Liver (tissue), 3 donors: ENCODE measurements around the gene OLFML3.

Source experiments
- CTCF ChIP-seq: fragments of 150-350 bp; IDR thresholded peaks from 2 replicates; pipeline ENCODE4 v1.5.1; 2017; ENCODE audit warnings: improper control_type of control experiment, low read depth, low read length; ENCODE audit not compliant: missing input control
- EGR1 ChIP-seq, 2 donors: IDR thresholded peaks; 2 replicates each; pipeline ENCODE4 v1.6.1; 2016 to 2018; ENCODE audit warnings: antibody characterized with exemption in 2 of 2, low read depth in 2 of 2
- HNF4A ChIP-seq, 2 donors: conservative IDR thresholded peaks; 2 replicates each; pipeline ENCODE4 v1.6.1; 2016; ENCODE audit warnings: antibody characterized with exemption in 2 of 2, mild to moderate bottlenecking in 2 of 2
- HNF4G ChIP-seq: IDR thresholded peaks from 2 replicates; pipeline ENCODE4 v1.6.1; 2016; ENCODE audit warnings: antibody characterized with exemption
- JUND ChIP-seq, 2 donors: IDR thresholded peaks; 2 replicates each; pipeline ENCODE4 v1.6.1; 2016; ENCODE audit warnings: antibody characterized with exemption in 2 of 2
- MAX ChIP-seq: IDR thresholded peaks from 2 replicates; pipeline ENCODE4 v1.6.1; 2016; ENCODE audit warnings: antibody characterized with exemption
- NR2F2 ChIP-seq: IDR thresholded peaks from 2 replicates; pipeline ENCODE4 v1.6.1; 2016; ENCODE audit warnings: antibody characterized with exemption
- RAD21 ChIP-seq, 2 donors: IDR thresholded peaks; 2 replicates each; pipeline ENCODE4 v1.6.1; 2016; ENCODE audit warnings: antibody characterized with exemption in 2 of 2, mild to moderate bottlenecking in 2 of 2
- REST ChIP-seq: IDR thresholded peaks from 2 replicates; pipeline ENCODE4 v1.6.1; 2016; ENCODE audit warnings: antibody characterized with exemption, mild to moderate bottlenecking
- SP1 ChIP-seq: IDR thresholded peaks from 2 replicates; pipeline ENCODE4 v1.6.1; 2018; ENCODE audit warnings: antibody characterized with exemption, mild to moderate bottlenecking
- YY1 ChIP-seq: IDR thresholded peaks from 2 replicates; pipeline ENCODE4 v1.6.1; 2016; ENCODE audit warnings: antibody characterized with exemption, mild to moderate bottlenecking
- ZBTB33 ChIP-seq: IDR thresholded peaks from 2 replicates; pipeline ENCODE4 v1.6.1; 2016; ENCODE audit warnings: antibody characterized with exemption
- donor health status: healthy.
- donor health status: healthy.

- no peak for TF ChIP-seq CTCF
- no peak for TF ChIP-seq ZBTB33
- no peak for TF ChIP-seq YY1
- no peak for TF ChIP-seq NR2F2
- no peak for TF ChIP-seq MAX
- TF ChIP-seq SP1 = no peak
- TF ChIP-seq RAD21 (IDR thresholded peaks at IDR 0.05) = no peak
- TF ChIP-seq REST = no peak
- TF ChIP-seq HNF4A (conservative IDR thresholded peaks at IDR 0.05) = no peak
- no peak for TF ChIP-seq HNF4G
- no peak for TF ChIP-seq EGR1 (IDR thresholded peaks at IDR 0.05; ENCODE audit: low read depth in 2 of 2)
- TF ChIP-seq JUND (IDR thresholded peaks at IDR 0.05) = no peak
Observed at GRCh38 chr1:114003431-114003830, 24.2 kb downstream of the OLFML3 start.
